ENCODE results near the gene TOR1A. TPM values are rescaled to one million over a fixed set of nuclear protein-coding genes. Genes with fewer than 3 reads are reported as not detected.

Gene TOR1A
- total RNA-seq, 2 experiments from 2014 or later: 52.0 to 58.5 TPM

DNA sequence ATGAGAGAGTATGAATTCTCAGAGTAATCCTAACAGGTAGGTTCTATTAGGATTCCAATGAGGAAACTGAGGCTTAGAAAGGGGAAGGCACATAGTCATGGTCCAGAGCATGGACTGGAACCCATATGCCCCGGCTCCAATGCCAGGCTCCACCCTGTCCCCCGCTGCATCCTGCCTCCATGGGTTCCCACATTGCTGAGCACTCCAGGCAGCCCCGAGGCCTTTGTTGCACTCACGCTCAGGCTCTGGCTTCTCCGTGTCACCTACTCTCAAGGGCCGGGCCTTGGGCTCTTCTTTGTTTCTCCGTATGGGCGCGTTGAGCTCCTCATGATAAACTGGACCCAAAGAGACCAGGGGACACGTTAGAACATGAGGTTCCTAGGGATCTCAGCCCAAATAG, 5.0 kb upstream of the TOR1A start:
- ChIA-PET CTCF (no interaction called here), POLR2A (no interaction called here)
- Mint-ChIP-seq H3K9me3 (no peaks in the 10 kb centered on the region), H3K36me3 (ENCODE audit: low read depth) (peaks cover 43% of the 10 kb centered on the region), H3K4me3 (no peak overlapping the region), H3K27ac (no peak overlapping the region), H3K4me1 (peaks cover 26% of the 10 kb centered on the region), H3K27me3 (no peaks in the 10 kb centered on the region)
- no peak for DNase-seq

DNA sequence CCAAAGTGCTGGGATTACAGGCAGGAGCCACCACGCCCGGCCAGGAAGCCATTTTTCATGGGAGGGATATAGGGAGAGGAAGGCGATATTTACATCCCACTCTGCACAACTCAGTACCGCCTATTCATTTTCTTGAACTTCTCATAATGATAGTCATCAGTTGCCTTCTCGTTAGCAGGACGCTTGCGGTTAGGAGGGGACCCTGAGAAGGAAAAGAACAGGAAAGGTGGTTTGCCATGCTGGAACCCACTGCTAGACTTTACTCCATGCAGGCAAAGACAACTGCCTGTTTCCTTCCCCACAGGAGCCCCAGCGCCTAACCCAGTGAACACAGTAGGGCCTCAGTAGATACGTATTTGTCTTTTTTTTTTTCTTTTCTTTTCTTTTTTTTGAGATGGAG, 4.1 kb upstream of the TOR1A start:
- Mint-ChIP-seq H3K27me3 (no peaks in the 10 kb centered on the region), H3K27ac (peak overlapping the region; percentile 19), H3K36me3 (ENCODE audit: low read depth) (peaks cover 36% of the 10 kb centered on the region), H3K9me3 (no peaks in the 10 kb centered on the region), H3K4me3 (no peak overlapping the region), H3K4me1 (peaks cover 17% of the 10 kb centered on the region)
- DNase-seq: no peak
- ChIA-PET CTCF (no interaction called here), POLR2A (no interaction called here)

DNA sequence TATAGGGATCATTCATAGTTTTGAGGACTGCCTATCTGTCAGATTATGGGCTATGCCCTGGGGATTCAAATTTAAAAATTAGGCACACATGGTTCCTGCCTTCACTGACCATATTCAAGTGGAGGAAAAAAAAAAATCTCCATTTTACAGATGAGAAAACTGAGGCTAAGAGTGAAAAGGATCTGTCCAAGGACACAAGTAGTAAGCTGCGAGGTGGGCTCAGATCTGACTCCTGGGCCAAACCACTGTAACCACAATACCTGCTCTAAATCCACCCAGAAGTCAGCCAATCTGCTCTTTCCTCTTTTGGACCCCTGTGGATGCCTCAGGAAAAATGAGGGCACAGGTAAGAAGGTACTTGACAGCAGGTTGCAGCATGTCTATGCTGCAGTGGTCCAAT, 2.8 kb upstream of the TOR1A start:
- H3K27ac Mint-ChIP-seq: no peak overlapping the region
- DNase-seq: no peak
- H3K36me3 Mint-ChIP-seq (ENCODE audit: low read depth): peaks cover 40% of the 10 kb centered on the region
- no peaks in the 10 kb centered on the region for H3K27me3 Mint-ChIP-seq
- no peak overlapping the region for H3K4me3 Mint-ChIP-seq
- no peaks in the 10 kb centered on the region for H3K9me3 Mint-ChIP-seq
- H3K4me1 Mint-ChIP-seq: peaks cover 24% of the 10 kb centered on the region
- CTCF ChIA-PET: interaction anchor here (0.6 to 0.7 kb wide), 2 partner anchors 37 to 61 kb away, joined by 3 read pairs; no protein-coding TSS in a partner anchor
- POLR2A ChIA-PET: no interaction called here

DNA sequence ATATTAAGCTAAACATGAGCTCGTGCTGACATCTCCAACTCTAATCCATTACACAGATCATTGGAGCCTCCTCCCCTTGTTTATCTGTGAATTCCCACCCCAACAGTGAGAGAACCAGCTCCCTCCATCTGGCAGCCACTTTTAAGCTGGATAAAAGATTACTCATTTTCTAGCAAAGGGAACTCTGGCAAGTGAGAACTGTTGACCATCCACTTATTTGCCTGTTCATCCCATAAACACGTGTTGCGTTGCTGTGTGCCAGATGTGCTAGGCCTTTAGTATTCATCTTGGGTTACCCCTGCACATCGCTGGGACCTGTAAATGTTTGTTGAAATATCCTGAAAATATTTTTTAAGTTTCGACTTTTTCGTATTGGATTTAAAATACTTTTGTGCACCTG, 2.4 kb upstream of the TOR1A start:
- peaks cover 37% of the 10 kb centered on the region for H3K36me3 Mint-ChIP-seq (ENCODE audit: low read depth)
- CTCF ChIA-PET: interaction anchor here (0.8 kb wide), 1 partner anchor 8 kb away, joined by 3 read pairs; the partner anchor contains the start of genes C9orf78 and USP20

DNA sequence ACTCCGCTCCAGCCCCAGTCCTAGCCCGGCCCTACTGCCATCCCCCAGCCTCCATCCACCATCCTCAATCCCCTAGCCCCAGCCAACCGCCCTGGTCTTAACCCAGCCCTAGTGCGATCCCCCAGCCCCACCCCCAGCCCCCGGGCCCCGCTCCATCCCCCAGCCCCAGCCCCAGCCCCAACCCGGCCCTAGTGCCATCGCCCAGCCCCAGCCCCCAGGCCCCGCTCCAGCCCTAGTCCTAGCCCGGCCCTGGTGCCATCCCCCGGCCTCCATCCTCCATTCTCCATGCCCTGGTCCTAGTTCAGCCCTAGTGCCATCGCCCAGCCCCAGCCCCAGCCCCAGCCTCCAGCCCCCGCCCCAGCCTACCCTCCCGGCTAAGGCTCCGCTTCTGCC, 398 bp downstream of the TOR1A start:
- ChIA-PET CTCF (no interaction called here), POLR2A (interaction anchor here (0.5 to 1.0 kb wide), 2 partner anchors 21 to 683 kb away, joined by 3 to 6 read pairs; no protein-coding TSS in a partner anchor)
- peak overlapping the region; percentile 83 for H3K27ac Mint-ChIP-seq
- no peak for DNase-seq
- peak overlapping the region; percentile 81 for H3K4me3 Mint-ChIP-seq
- no peaks in the 10 kb centered on the region for H3K27me3 Mint-ChIP-seq
- no peaks in the 10 kb centered on the region for H3K9me3 Mint-ChIP-seq
- peaks cover 25% of the 10 kb centered on the region for H3K36me3 Mint-ChIP-seq (ENCODE audit: low read depth)
- H3K4me1 Mint-ChIP-seq: peaks cover 21% of the 10 kb centered on the region

More for the DNA sequence above, 2.4 kb upstream of the TOR1A start:
- H3K27ac Mint-ChIP-seq: no peak overlapping the region
- POLR2A ChIA-PET: no interaction called here
- H3K27me3 Mint-ChIP-seq: no peaks in the 10 kb centered on the region
- H3K4me3 Mint-ChIP-seq: no peak overlapping the region
- H3K9me3 Mint-ChIP-seq: no peaks in the 10 kb centered on the region
- H3K4me1 Mint-ChIP-seq: peaks cover 24% of the 10 kb centered on the region
- no peak for DNase-seq

DNA sequence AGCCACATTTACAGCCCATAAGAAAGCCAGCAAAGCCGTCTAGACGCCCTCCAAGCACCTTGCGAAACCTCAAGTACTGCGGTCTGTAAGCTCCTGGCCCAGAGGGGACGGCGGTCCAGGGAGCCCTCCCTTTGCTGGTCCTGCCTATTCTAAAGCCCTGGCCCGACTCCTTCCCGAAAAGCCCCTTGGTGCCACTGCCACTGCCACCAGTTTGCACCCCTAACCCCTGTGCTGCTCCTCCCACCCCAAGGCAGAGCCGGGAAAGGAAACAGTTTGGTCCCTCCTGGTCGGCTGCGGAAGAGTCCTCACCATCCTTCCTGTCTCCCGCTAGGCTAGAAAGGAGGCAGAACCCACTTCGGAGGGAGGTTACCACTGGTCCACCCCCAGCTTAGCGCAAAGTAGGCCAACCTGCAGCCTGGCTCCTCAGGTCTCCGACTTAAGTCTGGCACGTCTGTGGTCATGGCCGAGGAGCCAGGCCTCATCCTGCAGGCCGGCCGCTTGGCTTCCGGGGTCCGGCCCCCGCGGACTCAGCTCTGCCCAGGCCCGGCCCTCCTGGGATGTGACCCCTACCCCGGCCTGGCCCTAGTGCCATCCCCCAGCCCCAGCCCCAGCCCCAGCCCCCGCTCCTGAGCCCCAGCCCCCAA, 916 bp downstream of the TOR1A start:
- CTCF ChIA-PET: no interaction called here
- peak; percentile 40 for DNase-seq
- peak overlapping the region; percentile 81 for H3K4me3 Mint-ChIP-seq

DNA sequence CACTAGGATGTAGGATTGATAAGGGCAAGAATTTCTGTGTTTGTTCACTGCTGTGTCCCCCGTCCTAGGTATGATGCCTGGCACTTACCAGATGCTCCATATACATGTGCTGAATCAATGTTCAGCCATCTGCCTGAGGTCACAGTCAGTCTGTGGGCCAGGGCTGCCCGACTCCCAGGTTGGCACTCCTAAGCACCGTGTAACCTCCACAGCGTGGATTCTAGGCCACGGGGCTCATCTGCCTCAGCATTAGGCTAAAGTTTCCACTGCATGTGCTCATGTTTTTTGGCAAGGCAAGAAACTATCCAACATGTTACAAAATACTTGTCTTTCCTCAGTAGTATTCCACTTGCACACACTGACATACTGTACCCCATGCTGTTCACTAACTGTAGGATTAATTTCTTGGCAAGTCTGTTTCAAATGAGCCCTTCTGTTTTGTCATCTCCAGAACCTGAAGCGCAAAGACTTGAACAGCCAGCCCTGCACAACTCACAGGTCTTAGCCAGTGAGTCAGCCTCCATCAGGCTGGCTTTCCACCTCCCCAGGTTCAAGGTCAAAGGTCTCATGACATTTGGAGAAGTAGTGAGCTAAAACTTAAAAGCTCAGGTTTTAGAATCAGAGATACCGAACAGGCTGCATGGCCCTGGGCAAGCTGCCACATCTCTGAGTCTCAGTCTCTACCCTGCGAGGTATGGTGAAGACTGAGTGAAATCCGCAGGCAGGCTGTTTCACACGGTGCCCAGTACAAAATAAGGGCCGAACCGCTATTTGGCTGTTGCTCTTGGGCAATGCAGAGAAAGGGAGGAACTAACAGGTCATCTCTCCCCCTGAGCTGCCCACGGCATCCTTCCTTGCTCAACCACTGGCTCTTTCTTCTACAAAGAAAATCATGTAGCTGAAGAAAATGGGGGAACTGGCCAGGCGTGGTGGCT, 7.2 kb downstream of the TOR1A start:
- POLR2A ChIA-PET: interaction anchor here (0.6 kb wide), 1 partner anchor 96 kb away, joined by 7 read pairs; no protein-coding TSS in a partner anchor

More for the DNA sequence above, 916 bp downstream of the TOR1A start:
- H3K4me1 Mint-ChIP-seq: peaks cover 19% of the 10 kb centered on the region
- POLR2A ChIA-PET: interaction anchor here (1.0 kb wide), 1 partner anchor 683 kb away, joined by 3 read pairs; no protein-coding TSS in a partner anchor
- H3K27ac Mint-ChIP-seq: peak overlapping the region; percentile 76
- H3K9me3 Mint-ChIP-seq: no peaks in the 10 kb centered on the region
- H3K36me3 Mint-ChIP-seq (ENCODE audit: low read depth): peaks cover 24% of the 10 kb centered on the region
- H3K27me3 Mint-ChIP-seq: no peaks in the 10 kb centered on the region

DNA sequence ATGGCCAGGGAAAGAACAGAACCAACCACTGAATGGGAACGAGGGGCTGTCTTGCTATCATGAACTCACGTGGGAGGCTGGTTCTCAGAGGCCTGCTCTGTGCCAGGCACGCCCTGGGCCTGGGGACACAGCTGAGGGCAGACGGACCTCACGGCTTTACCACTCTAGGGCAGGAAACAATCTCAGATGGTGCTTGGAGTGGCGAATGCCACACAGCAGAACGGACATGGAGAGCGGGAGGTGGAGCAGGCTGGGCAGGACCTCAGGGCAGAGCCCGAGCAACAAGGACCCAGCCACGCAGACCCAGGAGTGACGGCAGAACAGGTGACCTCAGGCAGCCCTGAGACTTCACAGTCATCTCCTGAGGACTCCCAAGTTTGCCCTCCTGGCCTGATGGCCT, 8.7 kb downstream of the TOR1A start:
- Mint-ChIP-seq H3K4me3 (no peak overlapping the region), H3K9me3 (no peaks in the 10 kb centered on the region), H3K4me1 (peaks cover 18% of the 10 kb centered on the region), H3K36me3 (ENCODE audit: low read depth) (peaks cover 55% of the 10 kb centered on the region), H3K27ac (no peak overlapping the region), H3K27me3 (no peaks in the 10 kb centered on the region)
- CTCF ChIA-PET: no interaction called here
- POLR2A ChIA-PET: no interaction called here
- no peak for DNase-seq

More for the DNA sequence above, 7.2 kb downstream of the TOR1A start:
- H3K4me1 Mint-ChIP-seq: peaks cover 10% of the 10 kb centered on the region
- H3K9me3 Mint-ChIP-seq: no peaks in the 10 kb centered on the region
- CTCF ChIA-PET: interaction anchor here (0.7 to 1.1 kb wide), 3 partner anchors 13 to 90 kb away, joined by 3 to 4 read pairs (median 4); no protein-coding TSS in a partner anchor
- H3K27me3 Mint-ChIP-seq: no peaks in the 10 kb centered on the region
- peaks cover 51% of the 10 kb centered on the region for H3K36me3 Mint-ChIP-seq (ENCODE audit: low read depth)
- no peak overlapping the region for H3K4me3 Mint-ChIP-seq
- no peak for DNase-seq
- H3K27ac Mint-ChIP-seq: peak overlapping the region; percentile 54

DNA sequence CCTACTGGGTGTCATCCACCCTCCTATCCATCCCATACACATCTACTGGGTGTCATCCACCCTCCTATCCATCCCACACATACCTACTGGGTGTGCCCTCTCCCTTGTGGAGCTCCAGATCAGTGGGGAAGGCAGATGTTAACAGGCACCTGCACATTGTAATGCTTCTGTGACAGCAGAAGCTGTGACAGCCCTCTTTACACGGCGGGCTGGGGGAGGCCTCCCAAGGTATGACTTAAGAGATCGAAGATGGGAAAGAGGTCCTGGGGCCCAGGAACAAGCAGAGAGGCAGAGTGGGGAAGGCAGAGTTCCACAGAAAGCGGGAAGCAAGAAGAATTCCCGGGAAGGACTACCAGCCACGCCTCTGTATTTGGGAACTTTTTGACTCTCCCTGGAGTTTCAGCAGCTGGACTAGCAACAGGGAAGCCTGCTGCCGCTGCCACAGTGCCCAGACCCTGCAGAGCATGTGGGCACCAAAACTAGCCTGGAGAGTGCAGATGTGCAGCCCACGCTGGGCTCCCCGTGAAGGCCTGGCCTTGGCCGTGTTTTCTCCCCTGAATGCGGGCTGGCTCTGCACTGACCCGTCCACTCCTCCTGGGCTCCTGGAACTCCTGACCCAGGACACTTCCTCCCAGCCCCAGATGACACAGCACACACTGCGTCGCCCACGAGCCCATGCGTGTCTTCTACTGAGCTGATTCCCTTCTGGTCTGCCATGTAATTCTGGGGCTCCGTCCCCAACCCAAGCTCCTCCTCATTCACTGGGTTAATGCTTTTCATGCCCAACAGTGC, 9.3 kb downstream of the TOR1A start:
- POLR2A ChIA-PET: no interaction called here
- Mint-ChIP-seq H3K4me1 (peaks cover 21% of the 10 kb centered on the region), H3K27me3 (no peaks in the 10 kb centered on the region), H3K9me3 (no peaks in the 10 kb centered on the region), H3K27ac (peak overlapping the region; percentile 46), H3K36me3 (ENCODE audit: low read depth) (peaks cover 57% of the 10 kb centered on the region), H3K4me3 (no peak overlapping the region)
- no peak for DNase-seq
- CTCF ChIA-PET: no interaction called here

DNA sequence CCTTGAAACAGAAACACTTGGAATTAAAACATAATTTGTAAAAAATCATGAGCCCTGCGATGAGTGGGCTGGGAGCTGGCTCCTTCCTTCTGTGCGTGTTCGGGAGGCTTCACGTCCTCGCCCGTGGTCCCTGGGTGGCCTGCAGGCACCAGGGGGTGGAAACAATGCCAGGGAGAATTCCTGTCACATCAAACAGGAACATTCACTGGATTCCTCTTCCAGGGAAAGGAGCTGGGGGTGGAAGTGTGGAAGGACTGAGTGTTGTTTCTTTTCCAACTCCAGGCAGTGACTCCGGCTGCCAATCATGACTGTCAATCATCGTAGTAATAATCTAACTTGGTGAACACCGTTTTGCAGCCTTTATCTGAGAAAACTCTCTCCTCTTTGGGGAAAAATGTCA, 10.3 kb downstream of the TOR1A start:
- DNase-seq: no peak
- ChIA-PET CTCF (interaction anchor here (0.6 to 1.1 kb wide), 2 partner anchors 16 to 25 kb away, joined by 3 to 4 read pairs; no protein-coding TSS in a partner anchor), POLR2A (no interaction called here)
- H3K4me3 Mint-ChIP-seq: no peak overlapping the region
- H3K27ac Mint-ChIP-seq: no peak overlapping the region
- no peaks in the 10 kb centered on the region for H3K9me3 Mint-ChIP-seq
- peaks cover 22% of the 10 kb centered on the region for H3K4me1 Mint-ChIP-seq
- no peaks in the 10 kb centered on the region for H3K27me3 Mint-ChIP-seq
- H3K36me3 Mint-ChIP-seq (ENCODE audit: low read depth): peaks cover 60% of the 10 kb centered on the region

DNA sequence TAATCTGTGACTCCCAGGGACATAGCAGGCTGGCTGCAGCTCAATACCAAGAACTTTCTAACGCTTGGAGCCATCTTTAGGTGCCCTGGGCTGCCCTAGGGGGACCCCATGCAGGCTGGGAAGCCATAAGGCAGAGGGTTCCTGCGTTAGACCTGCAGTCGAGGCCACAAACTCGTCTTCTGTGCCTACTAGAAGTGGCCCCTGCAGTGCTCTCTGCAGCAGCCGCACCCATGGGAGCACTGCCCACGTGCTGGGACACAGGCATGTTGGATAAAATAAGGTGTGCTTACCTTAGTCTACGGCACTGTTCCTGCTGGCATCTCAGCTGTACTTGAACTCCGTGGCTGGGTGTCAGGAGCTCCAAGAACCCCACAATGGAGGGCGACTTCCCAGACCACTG, 11.6 kb downstream of the TOR1A start:
- H3K27ac Mint-ChIP-seq: no peak overlapping the region
- H3K9me3 Mint-ChIP-seq: no peaks in the 10 kb centered on the region
- H3K4me3 Mint-ChIP-seq: no peak overlapping the region
- no peak for DNase-seq
- H3K36me3 Mint-ChIP-seq (ENCODE audit: low read depth): peaks cover 60% of the 10 kb centered on the region
- POLR2A ChIA-PET: no interaction called here
- H3K27me3 Mint-ChIP-seq: no peaks in the 10 kb centered on the region
- CTCF ChIA-PET: no interaction called here
- peaks cover 22% of the 10 kb centered on the region for H3K4me1 Mint-ChIP-seq

DNA sequence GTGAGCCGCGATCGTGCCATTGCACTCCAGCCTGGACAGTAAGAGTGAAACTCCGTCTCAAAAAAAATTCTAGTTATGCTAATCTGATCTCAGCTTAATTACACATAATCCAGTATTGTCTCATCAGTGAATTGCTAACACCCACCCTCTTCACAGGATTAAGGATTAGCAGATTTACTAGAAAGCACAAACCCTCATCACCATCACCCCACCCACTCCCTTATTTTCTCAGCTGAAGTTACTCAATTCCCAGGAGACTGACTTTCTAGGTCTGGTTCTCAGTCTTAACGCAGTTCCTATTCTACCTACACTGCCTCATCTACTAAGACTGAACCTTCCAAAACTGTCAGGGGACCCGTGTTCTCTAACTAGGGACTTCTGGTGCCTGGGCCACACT, 12.0 kb downstream of the TOR1A start:
- ChIA-PET POLR2A (no interaction called here), CTCF (no interaction called here)
- DNase-seq: no peak
- Mint-ChIP-seq H3K9me3 (no peaks in the 10 kb centered on the region), H3K27me3 (no peaks in the 10 kb centered on the region), H3K27ac (no peak overlapping the region), H3K4me3 (no peak overlapping the region), H3K36me3 (ENCODE audit: low read depth) (peaks cover 60% of the 10 kb centered on the region), H3K4me1 (peaks cover 26% of the 10 kb centered on the region)
